ENCODE measurements around the gene CCDC34.

CCDC34 gene

GRCh38 chr11:27319072-27319471 is 43.9 kb downstream of the CCDC34 start:
- no peak for DNase-seq

DNA sequence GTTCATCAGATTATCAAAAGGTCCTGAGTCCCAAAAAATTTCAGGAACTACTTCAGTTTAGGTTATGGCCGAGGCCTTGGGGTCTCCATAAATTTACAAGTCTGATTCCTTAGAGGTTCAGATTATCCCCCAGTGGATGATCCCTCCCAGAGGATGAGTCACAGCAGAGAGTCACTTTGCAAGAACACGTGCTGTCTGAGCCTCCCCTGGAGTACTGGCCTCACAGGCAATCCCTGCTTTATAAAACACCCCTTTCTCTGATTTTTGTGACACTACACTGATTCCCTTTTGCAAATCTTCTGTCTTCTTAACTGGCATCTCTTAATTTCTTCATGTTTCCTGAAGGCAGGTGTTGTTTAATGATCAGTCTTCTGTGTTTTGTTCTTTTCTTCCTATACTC is 45.3 kb downstream of the CCDC34 start:
- no peak for DNase-seq

DNA sequence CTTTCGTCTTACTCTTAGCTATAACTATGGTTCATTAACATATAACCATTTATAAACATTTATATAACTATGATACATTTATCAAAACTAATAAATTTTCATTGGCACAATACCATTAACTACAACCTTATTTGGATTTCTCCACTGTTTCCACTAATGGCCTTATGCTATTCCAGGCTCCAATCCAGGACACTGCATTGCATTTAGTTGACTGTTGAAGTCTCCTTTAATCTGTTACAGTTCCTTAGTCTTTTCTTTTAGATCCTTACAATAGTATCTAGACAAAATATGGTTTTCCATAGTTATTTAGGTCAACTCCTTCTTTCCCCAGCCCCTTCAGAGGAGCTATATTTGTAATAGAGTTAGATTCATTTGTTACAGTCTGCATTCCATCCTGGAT is 47.2 kb downstream of the CCDC34 start:
- DNase-seq = no peak

- DNase-seq = no peak
Observed at GRCh38 chr11:27313157-27313821, 49.7 kb downstream of the CCDC34 start.

- DNase-seq = no peak
Observed at GRCh38 chr11:27312110-27312509, 50.9 kb downstream of the CCDC34 start.

- DNase-seq = no peak
Observed at GRCh38 chr11:27310707-27311106, 52.3 kb downstream of the CCDC34 start.

GRCh38 chr11:27310182-27310581 is 52.8 kb downstream of the CCDC34 start:
- no peak for DNase-seq

- no peak for DNase-seq
Observed at GRCh38 chr11:27309046-27309445, 54.0 kb downstream of the CCDC34 start.

DNA sequence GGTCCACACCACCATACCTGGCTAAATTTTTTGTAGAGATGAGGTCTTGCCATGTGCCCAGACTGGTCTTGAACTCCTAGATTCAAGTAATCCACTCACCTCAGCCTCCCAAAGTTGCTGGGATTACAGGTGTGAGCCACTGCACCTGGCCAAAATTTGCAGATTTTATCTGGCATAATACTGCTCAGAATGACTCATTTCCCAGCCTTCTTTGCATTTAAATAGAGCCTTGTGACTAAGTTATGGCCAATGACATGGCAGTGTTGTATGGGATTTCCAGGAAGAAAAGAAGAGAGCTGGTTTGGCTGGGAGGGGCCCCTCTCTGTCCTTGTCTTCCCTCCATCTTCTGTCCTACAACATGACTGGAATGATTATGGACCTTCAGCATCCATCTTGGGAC is 55.8 kb downstream of the CCDC34 start:
- DNase-seq = no peak

- no peak for DNase-seq
Observed at GRCh38 chr11:27305751-27306150, 57.3 kb downstream of the CCDC34 start.

DNA sequence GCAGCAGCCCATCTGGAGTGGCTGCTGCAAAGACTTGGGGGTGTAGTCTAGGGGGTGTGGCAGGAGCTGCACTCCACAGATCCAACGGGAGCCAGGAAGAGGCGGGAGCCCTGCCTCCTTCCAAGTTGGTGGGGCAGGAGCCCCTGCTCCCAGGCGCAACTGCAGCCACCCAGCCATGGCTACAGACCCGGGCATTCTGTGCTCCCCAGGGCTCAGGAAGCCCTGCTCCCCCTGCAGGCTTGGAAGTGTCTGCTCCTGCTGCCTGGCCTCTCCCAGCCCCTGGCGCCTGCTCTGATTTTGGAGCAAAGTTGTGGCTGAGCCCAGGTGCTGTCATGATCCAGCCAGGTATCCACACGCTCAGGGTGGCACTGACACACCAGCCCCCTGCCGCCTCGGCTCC is 58.5 kb downstream of the CCDC34 start:
- no peak for DNase-seq

GRCh38 chr11:27303903-27304302 is 59.1 kb downstream of the CCDC34 start:
- no peak for DNase-seq

- no peak for DNase-seq
Observed at GRCh38 chr11:27300974-27301373, 62.0 kb downstream of the CCDC34 start.

- no peak for DNase-seq
Observed at GRCh38 chr11:27297616-27298015, 65.4 kb downstream of the CCDC34 start.

DNA sequence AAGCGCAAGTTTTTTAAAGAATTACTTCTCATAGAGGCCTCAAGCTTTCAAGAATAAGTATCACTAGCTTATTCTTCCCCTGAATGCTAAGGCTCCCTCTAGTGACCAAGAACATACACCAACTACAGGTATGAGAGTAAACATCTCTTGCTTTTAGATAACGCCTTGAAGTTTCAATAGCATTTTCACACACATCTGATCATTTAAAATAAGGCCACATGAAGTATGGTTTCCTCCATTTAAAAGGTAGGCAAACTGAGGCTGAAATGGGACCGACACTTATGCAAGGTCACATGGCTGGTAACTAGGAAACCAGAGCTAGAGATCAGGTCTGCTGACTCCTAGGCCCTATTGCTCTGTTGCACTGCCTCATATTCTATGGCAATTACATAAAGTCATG is 66.5 kb downstream of the CCDC34 start:
- peak; percentile 63 for DNase-seq

DNA sequence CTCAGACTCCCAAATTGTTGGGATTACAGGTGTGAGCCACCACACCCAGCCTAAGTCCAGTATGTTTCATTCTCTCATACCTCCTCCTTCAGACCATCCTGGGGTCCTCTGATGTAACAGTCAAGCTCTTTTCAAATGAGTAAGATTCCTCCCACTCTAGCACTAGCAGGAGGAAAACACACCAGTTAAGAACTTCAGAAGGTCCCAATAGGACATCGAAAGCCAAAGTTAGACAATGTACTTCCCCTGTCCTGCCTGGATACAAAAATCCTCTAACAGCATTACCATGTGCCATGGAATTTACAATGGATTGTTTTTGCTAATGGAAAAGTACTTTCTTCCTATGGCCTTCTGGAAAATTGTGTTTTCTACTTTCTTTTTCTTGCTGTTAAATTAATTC is 67.1 kb downstream of the CCDC34 start:
- no peak for DNase-seq

GRCh38 chr11:27294654-27295053 is 68.4 kb downstream of the CCDC34 start:
- no peak for DNase-seq

- no peak for DNase-seq
Observed at GRCh38 chr11:27293515-27294417, 69.2 kb downstream of the CCDC34 start.

- no peak for DNase-seq
Observed at GRCh38 chr11:27292637-27293010, 70.4 kb downstream of the CCDC34 start.

DNA sequence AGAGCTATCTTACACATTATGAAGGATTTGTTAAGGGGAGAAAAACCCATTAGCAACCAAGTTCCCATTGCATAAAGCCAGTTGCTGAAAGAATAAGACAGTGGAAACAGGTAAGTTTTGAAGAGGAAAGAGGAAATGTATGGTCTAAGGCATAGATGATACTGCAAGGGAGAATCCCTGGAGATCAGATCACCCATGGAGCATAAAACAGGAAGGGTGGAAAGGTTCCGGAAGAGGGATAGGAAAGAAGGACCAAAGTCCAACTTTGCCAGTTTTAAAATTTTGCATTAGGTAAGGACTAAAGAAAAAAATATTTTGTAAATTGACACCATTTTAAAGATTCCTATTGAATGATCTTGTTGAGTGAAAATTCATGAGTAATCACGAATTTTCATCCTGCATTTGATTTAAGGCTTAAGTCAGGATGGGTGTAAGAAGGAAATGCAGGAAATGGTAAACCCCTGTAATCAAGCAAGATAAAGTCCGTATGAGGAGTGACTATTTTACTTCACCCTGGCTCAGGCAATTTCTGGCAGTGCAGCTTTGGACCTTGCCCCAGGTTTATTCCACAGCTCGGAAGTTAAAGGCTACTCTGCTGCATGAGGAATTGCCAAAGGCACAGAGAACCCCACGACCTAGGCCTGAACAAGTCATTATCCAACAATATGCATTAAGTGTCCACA is 70.9 kb downstream of the CCDC34 start:
- no peak for DNase-seq

DNA sequence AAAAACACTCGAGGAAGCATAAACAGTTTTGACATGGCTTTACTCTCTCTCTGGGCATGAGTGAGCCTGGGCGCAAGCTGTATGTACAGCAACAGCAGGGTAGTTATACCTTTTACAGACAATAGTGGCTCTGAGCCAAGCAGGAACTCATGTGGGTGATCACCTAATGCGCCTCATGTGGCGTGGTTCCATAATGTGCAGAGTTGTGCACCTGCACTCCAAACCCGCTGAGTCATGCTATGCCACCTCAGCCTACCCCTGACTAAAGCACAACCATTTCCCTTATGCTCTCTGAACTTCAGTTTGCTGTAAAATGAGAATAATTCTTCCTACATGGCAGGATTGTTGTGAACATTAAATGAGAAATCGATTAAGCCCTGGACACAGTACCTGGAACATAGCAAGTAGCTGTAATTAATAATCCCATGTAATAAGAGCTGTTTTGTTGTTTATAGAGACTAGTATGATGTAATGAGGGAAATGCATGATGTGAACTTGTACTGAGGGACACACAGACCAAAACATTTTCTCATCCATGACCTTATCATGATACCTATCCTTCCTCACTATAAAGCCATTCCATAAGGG is 71.6 kb downstream of the CCDC34 start:
- DNase-seq = no peak

DNA sequence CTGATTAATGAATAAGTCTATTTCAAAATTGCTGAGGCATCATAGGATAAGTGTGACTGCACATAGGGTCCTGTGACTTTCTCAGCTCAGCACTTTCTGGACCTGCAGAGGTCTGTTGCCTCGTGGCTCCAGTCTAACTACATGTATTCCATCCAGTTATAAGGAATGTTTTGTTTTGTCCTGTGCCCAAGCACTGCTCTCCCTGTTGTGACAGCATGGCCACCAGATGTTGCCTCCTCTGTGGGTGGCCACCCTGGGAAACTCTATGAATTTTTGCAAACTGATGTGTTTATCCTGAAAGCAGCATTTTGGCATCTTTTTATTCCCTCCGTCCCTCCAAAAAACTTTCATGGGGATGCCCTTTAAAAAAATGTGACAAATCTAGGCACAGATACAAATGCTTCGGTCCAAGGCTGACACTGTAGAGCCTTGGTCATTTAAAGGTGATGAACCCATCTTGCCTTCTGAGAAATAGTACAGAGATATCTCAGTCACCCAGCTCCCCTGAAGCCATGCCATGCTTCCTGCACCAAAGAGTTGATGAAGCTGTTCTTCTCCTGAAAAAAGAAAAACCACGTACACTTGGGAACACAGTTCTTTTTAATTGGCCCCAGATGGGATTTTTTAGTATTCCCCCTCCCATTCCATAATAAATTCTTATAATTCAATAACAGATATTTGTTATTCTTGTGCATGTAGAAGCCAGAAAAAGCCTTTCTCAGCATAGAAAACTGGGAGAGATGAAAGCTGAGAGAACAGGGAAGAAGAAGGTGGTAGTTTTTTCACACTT is 72.6 kb downstream of the CCDC34 start:
- no peak for DNase-seq

All from NCI-H1105 treated with DMSO at 0.1 percent for 48 hours (cell line).